Neural progenitor cell (in vitro differentiated cells): Measurements from ENCODE around the gene FNDC8. TPM values are rescaled to one million over a fixed set of nuclear protein-coding genes. Genes with fewer than 3 reads are reported as not detected.
A peak's percentile ranks its signal among the peaks of the same experiment; 100 is the strongest.
"Not testable (repeated sequence)": the region's sequence is repeated elsewhere in the genome, so short reads cannot be mapped to it uniquely, and the experiment has no call there.

Experiments used
- DNase-seq: peaks from one replicate; pipeline ENCODE4 v3.0.0-alpha.2; 2016; ENCODE audit warnings: low spot score
- H2AFZ ChIP-seq: fragments of 200-600 bp; sonication (generic); replicated peaks from 2 replicates; pipeline ENCODE4 v1.6.1; 2016; ENCODE audit warnings: antibody characterized with exemption
- H3F3A ChIP-seq: fragments of 200-600 bp; sonication (generic); 2 replicates; pipeline ENCODE4 v1.6.1; 2016; ENCODE audit warnings: antibody characterized with exemption, low read depth
- H3K27ac ChIP-seq: fragments of 200-600 bp; sonication (generic); 2 replicates; pipeline ENCODE4 v1.5.1; 2016; ENCODE audit warnings: mild to moderate bottlenecking
- H3K27me3 ChIP-seq: fragments of 200-600 bp; sonication (generic); 2 replicates; pipeline ENCODE4 v1.6.1; 2016; ENCODE audit warnings: mild to moderate bottlenecking, moderate library complexity
- H3K36me3 ChIP-seq: fragments of 200-600 bp; sonication (generic); 2 replicates; pipeline ENCODE4 v1.5.1; 2016
- H3K4me1 ChIP-seq: fragments of 200-600 bp; sonication (generic); 2 replicates; pipeline ENCODE4 v1.6.1; 2016; ENCODE audit warnings: mixed run types
- H3K4me2 ChIP-seq: fragments of 200-600 bp; sonication (generic); 2 replicates; pipeline ENCODE4 v1.6.1; 2016
- H3K4me3 ChIP-seq: fragments of 200-600 bp; sonication (generic); 2 replicates; pipeline ENCODE4 v1.5.1; 2016
- H3K79me2 ChIP-seq: fragments of 200-600 bp; sonication (generic); 2 replicates; pipeline ENCODE4 v1.6.1; 2016; ENCODE audit warnings: low read depth
- H3K9ac ChIP-seq: fragments of 200-600 bp; sonication (generic); 2 replicates; pipeline ENCODE4 v1.6.1; 2016
- H3K9me3 ChIP-seq: fragments of 200-600 bp; sonication (generic); 2 replicates; pipeline ENCODE4 v1.5.1; 2016; ENCODE audit warnings: low read depth
- H4K20me1 ChIP-seq: fragments of 200-600 bp; sonication (generic); 2 replicates; pipeline ENCODE4 v1.6.1; 2016; ENCODE audit warnings: low read depth
- H3K27ac Mint-ChIP-seq: 3 replicates; pipeline ENCODE4 v1.8.0; 2021; ENCODE audit warnings: mixed read lengths
- H3K27me3 Mint-ChIP-seq: 2 replicates; pipeline ENCODE4 v1.8.0; 2022; ENCODE audit warnings: low read depth, mild to moderate bottlenecking, inconsistent platforms, moderate library complexity, mixed read lengths; ENCODE audit not compliant: insufficient read depth
- H3K36me3 Mint-ChIP-seq: 3 replicates; pipeline ENCODE4 v1.8.0; 2021; ENCODE audit warnings: mixed read lengths
- H3K4me1 Mint-ChIP-seq: 3 replicates; pipeline ENCODE4 v1.8.0; 2021; ENCODE audit warnings: mixed read lengths
- H3K4me3 Mint-ChIP-seq: 3 replicates; pipeline ENCODE4 v1.8.0; 2021; ENCODE audit warnings: mild to moderate bottlenecking, moderate library complexity, mixed read lengths
- H3K9me3 Mint-ChIP-seq: 3 replicates; pipeline ENCODE4 v1.8.0; 2020; ENCODE audit warnings: mixed read lengths
- CTCF ChIP-seq: fragments of 200-600 bp; sonication (generic); IDR thresholded peaks from 2 replicates; pipeline ENCODE4 v1.5.1; 2017; ENCODE audit warnings: antibody characterized with exemption, mild to moderate bottlenecking
- EZH2 ChIP-seq: fragments of 200-600 bp; sonication (generic); IDR thresholded peaks from 2 replicates; pipeline ENCODE4 v1.6.1; 2017; ENCODE audit warnings: antibody characterized with exemption, mild to moderate bottlenecking, moderate library complexity
- EZH2phosphoT487 ChIP-seq: fragments of 200-600 bp; sonication (generic); IDR thresholded peaks from 2 replicates; pipeline ENCODE4 v1.6.1; 2017; ENCODE audit warnings: antibody characterized with exemption
- total RNA-seq: library from RNA; depleted of rRNA; stranded (reverse); fragments of >200 nt; gene quantifications from 2 replicates; pipeline ENCODE4 v1.2.3, GENCODE V29; 2015; ENCODE audit warnings: low replicate concordance

FNDC8 gene
- total RNA-seq, 1 donor from 2014 or later = not detected

DNA sequence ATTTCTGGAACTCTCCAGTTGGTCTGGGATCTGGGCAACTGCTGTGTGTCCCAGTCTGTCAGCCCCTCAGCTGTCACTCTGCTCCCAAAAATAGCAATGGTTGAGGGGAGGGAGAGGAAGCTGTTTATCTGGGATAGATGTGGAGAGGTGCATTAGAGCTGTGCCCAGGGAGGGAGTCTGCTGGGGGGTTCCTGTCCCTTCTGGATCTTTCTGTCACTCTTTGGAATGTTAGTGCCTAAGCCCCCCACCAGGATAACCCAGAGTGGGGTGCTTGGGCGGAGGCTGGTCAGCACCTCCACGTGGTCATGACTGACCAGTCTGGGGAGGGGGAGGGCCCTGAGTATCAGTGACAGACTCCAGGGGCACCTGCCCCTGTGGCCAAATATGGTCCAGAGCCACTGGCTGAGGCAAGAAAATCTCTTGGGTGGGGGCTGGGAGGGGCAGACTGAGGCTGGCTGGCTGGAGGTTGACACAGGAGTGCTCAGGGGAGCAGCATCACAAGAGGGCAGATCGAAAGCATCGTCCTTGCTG lies 26.0 kb downstream of the FNDC8 start, which contains the start of gene UNC45B:
TSS of gene UNC45B (plus strand) at position 443 of the 531 bp plus-strand sequence. CDS start 447 bp downstream, outside the sequence.
- Histone ChIP-seq H3K4me1 (no peaks in the 10 kb centered on the region), H3K9me3 (no peaks in the 10 kb centered on the region), H3K9ac (no peak within 1 kb of the TSS), H3K36me3 (no peaks in the 10 kb centered on the region), H3K79me2 (no peaks in the 10 kb centered on the region), H4K20me1 (no peaks in the 10 kb centered on the region), H3K4me3 (no peak within 1 kb of the TSS), H2AFZ (no peak within 1 kb of the TSS), H3K27ac (no peak within 1 kb of the TSS), H3K4me2 (no peak within 1 kb of the TSS), H3K27me3 (no peaks in the 10 kb centered on the region), H3F3A (no peaks in the 10 kb centered on the region)
- DNase-seq = no peak
- TF ChIP-seq CTCF = no peak
- Mint-ChIP-seq H3K9me3 (no peaks in the 10 kb centered on the region), H3K27me3 (peaks cover 6% of the 10 kb centered on the region), H3K4me3 (no peak within 1 kb of the TSS), H3K27ac (peak within 1 kb of the TSS; percentile 33), H3K36me3 (no peaks in the 10 kb centered on the region), H3K4me1 (peaks cover 5% of the 10 kb centered on the region)

DNA sequence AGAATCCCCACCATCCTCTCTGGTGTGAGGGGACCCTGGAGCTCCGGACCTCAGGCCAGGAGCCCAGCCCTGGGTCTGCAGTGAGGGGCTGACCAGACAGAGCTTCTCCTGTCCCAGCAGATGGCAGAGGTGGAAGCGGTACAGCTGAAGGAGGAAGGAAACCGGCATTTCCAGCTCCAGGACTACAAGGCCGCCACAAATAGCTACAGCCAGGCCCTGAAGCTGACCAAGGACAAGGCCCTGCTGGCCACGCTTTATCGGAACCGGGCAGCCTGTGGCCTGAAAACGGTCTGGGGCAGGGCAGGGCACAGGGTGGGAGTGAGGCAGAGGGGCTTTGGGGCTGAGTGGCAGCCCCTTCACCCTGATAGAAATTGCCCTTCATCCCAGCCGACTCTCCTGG lies 26.7 kb downstream of the FNDC8 start:
- H3K4me2 ChIP-seq = no peak overlapping the region
- H2AFZ ChIP-seq = no peak overlapping the region
- Mint-ChIP-seq H3K36me3 (no peaks in the 10 kb centered on the region), H3K27me3 (peaks cover 6% of the 10 kb centered on the region), H3K4me3 (no peak overlapping the region), H3K9me3 (no peaks in the 10 kb centered on the region), H3K27ac (no peak overlapping the region), H3K4me1 (peaks cover 4% of the 10 kb centered on the region)
- H3K36me3 ChIP-seq = no peaks in the 10 kb centered on the region
- H3K4me3 ChIP-seq = no peak overlapping the region
- TF ChIP-seq EZH2 (no peak), EZH2phosphoT487 (no peak), CTCF (no peak)
- H3F3A ChIP-seq = no peaks in the 10 kb centered on the region
- no peak overlapping the region for H3K9ac ChIP-seq
- no peaks in the 10 kb centered on the region for H3K27me3 ChIP-seq
- no peak overlapping the region for H3K27ac ChIP-seq
- no peaks in the 10 kb centered on the region for H3K4me1 ChIP-seq
- no peaks in the 10 kb centered on the region for H4K20me1 ChIP-seq
- H3K79me2 ChIP-seq = no peaks in the 10 kb centered on the region
- no peaks in the 10 kb centered on the region for H3K9me3 ChIP-seq
- DNase-seq = no peak

DNA sequence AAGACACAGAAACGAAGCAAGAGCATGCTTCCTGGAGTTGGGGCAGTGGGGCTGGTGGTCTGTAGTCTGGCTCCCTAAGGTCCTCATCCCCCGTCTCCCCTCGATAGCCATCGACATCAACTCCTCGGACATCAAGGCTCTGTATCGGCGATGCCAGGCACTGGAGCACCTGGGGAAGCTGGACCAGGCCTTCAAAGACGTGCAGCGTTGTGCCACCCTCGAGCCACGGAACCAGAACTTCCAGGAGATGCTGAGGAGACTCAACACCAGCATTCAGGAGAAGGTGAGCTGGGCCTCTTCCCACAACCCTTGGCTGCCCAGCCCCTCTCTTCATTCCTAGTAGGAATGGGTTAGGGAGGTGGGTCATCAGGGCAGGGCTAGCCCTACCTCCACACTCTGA lies 28.5 kb downstream of the FNDC8 start:
- DNase-seq = no peak
- TF ChIP-seq EZH2phosphoT487 = no peak
- no peak for TF ChIP-seq CTCF
- TF ChIP-seq EZH2 = no peak
- H3K4me2 ChIP-seq = no peak overlapping the region
- no peaks in the 10 kb centered on the region for H3K27me3 ChIP-seq
- no peak overlapping the region for H3K4me3 ChIP-seq
- no peak overlapping the region for H3K27ac ChIP-seq
- Mint-ChIP-seq H3K36me3 (no peaks in the 10 kb centered on the region), H3K9me3 (no peaks in the 10 kb centered on the region), H3K27ac (no peak overlapping the region), H3K4me1 (peaks cover 4% of the 10 kb centered on the region), H3K27me3 (peaks cover 6% of the 10 kb centered on the region), H3K4me3 (no peak overlapping the region)
- H3K36me3 ChIP-seq = no peaks in the 10 kb centered on the region
- no peaks in the 10 kb centered on the region for H4K20me1 ChIP-seq
- no peaks in the 10 kb centered on the region for H3K9me3 ChIP-seq
- H3K9ac ChIP-seq = no peak overlapping the region
- no peaks in the 10 kb centered on the region for H3F3A ChIP-seq
- H3K79me2 ChIP-seq = no peaks in the 10 kb centered on the region
- H2AFZ ChIP-seq = no peak overlapping the region
- H3K4me1 ChIP-seq = no peaks in the 10 kb centered on the region

- not testable (repeated sequence) for H3F3A ChIP-seq, H3K9me3 Mint-ChIP-seq, H3K4me1 Mint-ChIP-seq, H3K4me1 ChIP-seq, H3K9ac ChIP-seq, H3K27me3 Mint-ChIP-seq, H3K27me3 ChIP-seq, H3K27ac ChIP-seq, H4K20me1 ChIP-seq, H3K36me3 ChIP-seq, H3K27ac Mint-ChIP-seq, DNase-seq, H3K4me3 Mint-ChIP-seq, H3K9me3 ChIP-seq, H3K36me3 Mint-ChIP-seq, H2AFZ ChIP-seq, H3K4me2 ChIP-seq, H3K79me2 ChIP-seq, H3K4me3 ChIP-seq
Observed at GRCh38 chr17:35151080-35151479, 29.7 kb downstream of the FNDC8 start.
